Femur (tissue), 1 donor: ENCODE measurements around the gene CCDC187.

ENCODE experiments used
- DNase-seq: peaks from one replicate; pipeline ENCODE4 v3.0.0-alpha.2; 2017

Gene CCDC187

GRCh38 chr9:136222166-136222905 lies 81.6 kb downstream of the CCDC187 start:
- no peak for DNase-seq

DNA sequence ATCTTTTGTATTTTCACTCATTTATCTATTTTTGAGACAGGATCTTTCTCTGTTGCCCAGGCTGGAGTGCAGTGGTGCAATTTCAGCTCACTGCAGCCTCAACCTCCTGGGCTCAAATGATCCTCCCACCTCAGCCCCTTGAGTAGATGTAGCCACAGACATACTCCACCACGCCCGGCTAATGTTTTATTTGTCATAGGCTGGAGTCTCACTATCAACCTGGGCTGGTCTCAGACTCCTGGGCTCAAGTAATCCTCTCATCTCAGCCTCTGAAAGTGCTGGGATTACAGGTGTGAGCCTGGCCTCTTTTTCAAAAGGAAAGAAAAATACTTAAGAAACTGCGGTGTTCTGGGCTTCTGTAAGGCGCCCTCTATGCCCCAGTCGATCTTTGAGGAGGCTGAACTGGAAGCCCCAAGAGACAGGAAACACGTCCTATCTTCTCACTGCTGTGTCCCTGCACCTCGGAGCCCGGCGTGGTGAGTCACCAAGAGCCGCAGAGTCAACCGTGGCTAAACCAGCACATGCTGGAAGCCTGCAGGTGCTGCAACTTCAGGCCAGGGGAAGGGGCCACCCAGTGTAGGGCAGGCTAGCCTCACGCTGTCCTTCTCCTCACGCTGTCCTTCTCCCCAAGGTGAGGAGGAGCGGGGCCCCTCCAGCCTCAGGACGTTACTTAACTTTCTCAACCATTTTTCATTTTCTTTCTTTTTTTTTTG lies 83.7 kb downstream of the CCDC187 start:
- no peak for DNase-seq

DNA sequence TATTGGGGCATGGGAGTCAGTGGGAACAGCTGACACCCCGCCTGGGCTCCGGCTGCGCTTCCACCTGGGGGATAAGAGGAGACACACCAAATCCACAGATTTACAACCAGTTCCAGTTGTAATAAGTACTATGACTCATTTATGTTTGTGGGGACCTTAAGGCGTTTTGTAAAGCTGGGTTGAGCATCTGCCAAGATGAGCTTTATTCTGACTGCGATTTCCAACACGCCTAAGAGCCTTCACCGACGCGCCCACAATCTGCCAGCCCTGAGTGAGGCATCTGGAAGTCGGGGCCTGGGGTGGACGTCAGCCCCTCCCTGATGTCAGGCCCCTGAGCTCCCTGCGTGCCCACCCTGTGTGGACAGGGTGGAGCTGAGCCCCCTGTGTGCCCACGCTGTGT lies 84.6 kb downstream of the CCDC187 start:
- DNase-seq = no peak

GRCh38 chr9:136218673-136219072 lies 85.2 kb downstream of the CCDC187 start:
- DNase-seq = no peak

- DNase-seq = no peak
Observed at GRCh38 chr9:136218271-136218670, 85.6 kb downstream of the CCDC187 start.

DNA sequence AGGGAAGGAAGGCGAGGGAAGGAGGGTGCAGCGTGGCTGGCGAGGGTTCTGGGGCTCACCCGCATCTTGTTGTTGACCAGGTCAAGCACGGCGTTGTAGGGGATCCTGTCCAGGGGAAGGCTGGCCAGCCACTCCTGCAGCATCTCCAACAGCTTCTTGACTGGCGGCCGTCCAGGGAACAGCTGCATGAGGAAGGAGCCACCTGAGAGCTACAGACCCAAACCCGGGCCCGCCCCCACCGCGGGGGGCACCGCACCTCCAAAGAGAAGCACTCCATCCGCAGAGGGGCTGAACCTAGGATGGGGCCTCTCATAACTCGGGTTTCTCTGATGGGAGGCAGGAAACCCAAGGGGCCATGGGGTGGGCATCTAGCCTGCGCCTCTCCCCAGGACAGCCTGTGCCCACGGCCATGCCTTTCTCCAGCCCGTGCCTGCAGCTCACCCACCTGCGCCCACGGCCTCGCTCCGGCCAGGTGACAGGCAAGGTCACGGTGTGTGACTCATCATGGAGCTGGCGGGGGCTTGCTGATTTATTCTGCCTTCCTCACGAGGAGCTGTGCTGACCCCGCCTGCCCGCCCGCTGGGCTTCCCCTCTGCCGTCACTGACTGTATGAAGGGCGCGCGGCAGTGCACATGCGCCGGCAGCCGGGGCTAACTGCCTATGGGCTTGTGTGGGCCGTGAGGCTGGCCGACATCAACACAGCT lies 87.2 kb downstream of the CCDC187 start:
- DNase-seq = no peak

DNA sequence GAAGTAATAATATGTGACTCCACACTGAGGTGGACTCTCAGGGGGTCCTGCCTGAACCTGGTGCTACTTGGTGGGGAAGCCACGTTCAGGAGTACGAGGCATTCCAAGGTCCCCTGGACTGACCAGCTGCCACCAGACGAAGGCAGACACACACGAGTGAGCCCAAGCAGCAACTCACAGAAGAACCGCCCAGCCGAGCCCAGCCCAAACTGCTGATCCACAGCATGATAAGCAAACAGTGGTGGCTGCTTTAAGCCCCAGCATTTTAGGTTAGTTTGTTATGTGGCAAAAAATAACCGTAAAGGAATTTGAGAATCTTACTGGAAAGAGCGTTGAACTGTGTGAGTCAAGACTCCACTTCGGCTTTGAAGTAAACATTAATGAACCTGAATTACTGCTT lies 90.2 kb downstream of the CCDC187 start:
- no peak for DNase-seq

DNA sequence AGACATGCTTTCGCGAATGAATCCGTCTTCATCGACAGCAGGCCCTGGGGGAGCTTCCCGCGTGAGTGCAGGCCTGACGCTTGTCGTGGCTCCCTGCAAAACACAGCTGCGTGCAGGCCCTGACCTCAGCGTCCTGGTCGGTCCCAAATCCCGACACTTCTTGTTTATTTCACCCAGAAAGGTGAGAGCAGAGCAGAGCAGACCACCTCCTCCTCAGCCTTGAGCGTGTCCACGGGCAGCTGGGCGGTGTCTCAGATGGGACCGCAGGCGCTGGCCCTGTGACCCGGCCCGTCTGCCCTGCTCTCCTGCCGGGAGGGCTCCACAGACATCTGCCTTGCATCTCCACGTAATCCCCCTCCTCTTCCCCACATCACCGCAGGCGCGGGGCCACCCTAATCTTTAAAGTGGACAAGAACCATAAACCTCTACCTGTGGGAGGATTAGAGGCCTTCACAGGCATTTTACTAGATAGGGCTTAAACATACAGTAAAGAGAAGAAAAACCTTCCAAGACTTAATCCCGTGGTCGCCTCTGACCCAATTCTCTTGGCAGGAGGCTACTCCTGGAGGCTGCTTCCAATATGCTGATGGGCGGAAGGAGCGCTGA lies 91.4 kb downstream of the CCDC187 start:
- no peak for DNase-seq

GRCh38 chr9:136211441-136212344 lies 92.2 kb downstream of the CCDC187 start:
- no peak for DNase-seq

DNA sequence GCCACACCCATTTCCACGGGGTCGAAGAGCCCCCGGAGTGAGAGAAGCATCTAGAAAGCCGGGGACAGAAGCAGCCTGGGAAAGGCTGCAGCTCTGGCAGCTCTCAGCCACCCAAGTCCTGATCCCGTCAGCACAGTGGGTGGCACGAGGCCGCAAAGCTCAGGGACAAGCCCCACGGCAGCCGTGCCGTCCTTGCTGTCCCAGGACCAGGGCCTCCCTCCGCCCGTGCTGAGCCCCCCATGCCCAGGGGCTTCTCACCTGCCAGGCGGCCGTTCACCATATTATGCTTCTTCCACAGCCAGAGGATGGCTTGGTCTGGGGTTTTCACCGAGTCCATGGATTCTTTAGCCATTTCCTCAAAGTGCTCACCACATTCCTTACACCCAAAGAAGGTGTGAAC lies 92.9 kb downstream of the CCDC187 start:
- no peak for DNase-seq

- no peak for DNase-seq
Observed at GRCh38 chr9:136210276-136210675, 93.6 kb downstream of the CCDC187 start.

DNA sequence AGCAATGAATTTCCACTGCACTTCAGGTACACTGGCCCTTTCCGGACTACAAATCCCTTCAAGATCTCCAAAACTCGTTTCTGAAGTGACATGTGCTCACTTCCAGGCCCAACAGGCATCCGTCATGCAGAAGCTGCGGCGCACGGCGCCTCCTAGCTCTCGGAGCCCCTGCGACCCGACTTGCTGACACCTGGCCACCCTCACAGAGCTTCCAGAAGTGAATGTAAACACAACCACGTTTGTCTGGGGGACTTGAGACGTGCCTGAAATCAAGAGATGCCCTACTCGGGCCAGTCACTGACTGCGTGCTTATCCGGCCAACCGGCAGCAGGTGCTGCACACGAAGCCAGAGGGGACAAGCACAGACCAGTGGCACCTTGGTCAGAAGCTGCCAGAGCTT lies 94.1 kb downstream of the CCDC187 start:
- no peak for DNase-seq

GRCh38 chr9:136209232-136209631 lies 94.7 kb downstream of the CCDC187 start:
- DNase-seq = no peak

- no peak for DNase-seq
Observed at GRCh38 chr9:136208675-136209074, 95.2 kb downstream of the CCDC187 start.

DNA sequence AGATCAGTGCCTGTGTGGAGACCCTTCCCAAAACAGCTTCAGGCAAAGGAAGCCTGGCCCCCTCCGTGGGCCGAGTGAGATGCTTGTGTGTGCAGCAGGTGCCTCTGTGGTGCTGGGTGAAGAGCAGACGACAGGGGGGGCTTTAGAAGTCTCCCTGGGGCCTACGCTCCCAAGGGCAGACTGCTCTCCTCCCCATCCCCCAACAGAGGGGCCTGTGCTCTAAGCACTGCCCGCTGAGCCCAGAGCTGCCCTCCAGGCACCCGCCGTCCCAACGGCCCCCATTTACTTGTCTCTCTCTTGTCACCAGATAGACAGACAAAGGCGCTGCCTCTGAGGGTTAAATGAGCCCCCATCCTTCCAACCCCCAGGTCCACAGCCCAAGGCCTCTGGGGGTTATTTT lies 96.3 kb downstream of the CCDC187 start:
- no peak for DNase-seq

DNA sequence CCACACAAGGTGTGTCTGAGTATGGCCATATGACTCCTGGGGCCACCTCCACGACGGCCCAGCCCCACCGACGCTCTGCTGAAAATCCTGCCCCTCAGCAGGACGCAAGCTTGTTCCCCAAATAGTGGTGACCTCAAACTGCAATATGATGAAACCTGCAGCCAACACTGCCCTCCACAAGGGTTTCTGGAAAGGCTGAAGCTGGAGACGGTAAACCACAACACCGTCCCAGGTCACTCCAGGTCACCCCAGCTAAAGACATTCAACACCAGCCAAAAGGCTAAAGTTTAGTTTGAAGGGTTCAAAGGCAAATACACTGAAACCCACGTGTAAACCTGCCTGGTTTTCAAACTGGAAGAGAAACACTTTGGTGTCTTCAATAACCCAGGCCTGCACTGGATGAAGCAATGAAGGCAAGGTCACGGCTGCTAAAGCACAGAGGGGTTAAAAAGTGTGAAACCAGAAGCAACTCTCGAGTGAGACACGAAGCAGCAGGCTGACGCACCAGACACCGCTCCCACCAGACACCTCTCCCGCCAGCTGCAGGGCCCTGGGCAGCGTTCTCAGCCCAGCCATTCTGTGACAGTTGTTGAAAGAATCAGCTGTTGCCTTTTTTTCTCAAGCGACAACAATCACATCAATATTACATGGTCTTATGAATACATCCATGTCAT lies 97.2 kb downstream of the CCDC187 start:
- no peak for DNase-seq

DNA sequence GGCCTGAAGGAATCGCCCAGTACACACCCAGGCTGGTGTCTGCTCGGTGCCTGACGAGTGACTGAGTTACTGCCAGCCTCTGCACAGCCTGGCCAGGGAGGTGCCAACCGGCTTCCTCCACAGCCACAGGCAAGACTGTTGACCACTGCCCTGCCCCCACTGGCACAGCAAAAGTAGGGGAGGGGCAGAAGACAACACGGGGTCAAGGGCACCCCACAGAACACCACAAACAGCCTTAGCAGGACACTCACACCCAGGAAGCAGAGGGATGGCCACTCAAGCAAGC lies 98.2 kb downstream of the CCDC187 start:
- no peak for DNase-seq

DNA sequence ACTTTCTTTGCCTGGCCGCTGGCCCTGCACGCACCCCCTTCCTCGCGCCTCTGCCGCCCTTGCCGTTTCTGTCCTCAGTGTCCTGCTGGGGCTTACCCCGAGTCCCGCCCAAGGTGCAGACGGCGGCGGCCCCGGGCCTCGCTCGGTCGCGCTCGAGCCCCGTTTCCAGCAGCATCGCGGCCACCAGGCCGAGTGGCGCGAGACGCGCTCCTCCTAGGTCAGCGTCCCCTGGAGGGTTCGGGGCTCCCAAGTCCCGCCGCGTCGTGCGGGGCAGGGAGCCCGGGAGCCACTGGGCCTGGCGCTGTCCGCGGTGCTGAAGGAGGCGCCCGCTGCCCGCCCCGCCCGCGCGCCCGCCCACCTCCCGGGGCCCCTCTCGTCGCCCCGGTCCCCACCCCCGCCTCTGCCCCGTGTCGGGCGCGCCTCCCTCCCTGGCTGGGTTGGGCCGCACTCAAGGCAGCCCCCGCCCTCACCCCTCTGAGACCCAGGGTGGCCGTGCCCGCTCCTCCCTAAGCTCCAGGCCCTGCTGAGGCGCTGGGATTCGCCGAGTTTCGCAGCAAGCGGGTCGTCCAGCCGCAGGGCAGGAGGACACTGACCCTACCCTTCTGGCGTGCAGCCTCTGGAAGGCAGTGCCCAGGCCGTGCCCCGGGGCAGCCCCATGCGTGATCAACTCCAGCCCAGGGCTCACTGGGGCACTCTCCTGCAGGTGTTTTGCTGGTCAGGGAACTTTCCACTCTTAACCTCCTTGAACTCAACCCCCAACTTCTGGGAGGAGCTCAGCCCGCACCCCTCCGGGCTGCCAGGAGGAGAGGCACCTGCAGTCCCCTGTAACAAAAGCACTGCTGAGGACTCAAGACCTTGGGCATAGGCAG lies 98.8 kb downstream of the CCDC187 start, which contains the start of gene LHX3:
TSS of gene LHX3 (minus strand) at position 291 of the 869 bp plus-strand sequence. CDS start at position 175, 116 bp downstream.
- DNase-seq = no peak

DNA sequence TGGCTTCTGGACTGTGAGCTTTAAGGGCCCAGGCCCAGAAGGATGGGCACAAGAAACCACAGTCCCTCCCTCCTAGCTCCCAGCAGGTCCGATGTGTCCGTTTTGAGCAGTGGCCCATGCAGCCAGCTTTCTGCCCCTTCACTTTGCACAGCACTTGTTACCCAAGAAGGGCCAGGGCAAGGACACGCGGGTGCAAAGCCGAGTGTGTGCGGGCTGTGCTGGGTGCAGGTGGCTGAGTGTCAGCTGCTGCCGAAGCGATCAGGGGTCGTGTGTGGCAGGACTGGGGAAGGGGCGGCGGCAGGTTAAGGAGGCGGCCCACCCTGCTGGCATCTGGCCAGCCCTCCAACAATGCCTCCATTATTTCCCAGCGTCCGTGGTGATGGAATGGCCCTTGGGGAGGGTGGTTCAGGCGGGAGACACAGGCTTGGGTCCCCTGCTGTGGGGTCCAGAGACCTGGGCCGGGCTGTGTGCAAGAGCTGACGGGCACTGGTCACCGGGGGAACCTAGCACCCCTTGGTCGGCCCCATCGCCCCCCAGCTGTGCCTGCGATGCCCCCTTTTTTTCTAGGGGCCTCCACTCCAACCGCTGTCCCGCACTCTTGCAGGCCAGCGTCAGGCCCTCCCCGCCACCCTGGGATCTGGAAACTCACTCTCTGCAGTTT lies 99.6 kb downstream of the CCDC187 start:
- no peak for DNase-seq

GRCh38 chr9:136203408-136204144 lies 100.3 kb downstream of the CCDC187 start:
- no peak for DNase-seq
